T-helper 22 cell (primary cell): ENCODE measurements around the gene ACAT2.
A peak's percentile ranks its signal among the peaks of the same experiment; 100 is the strongest.
"Not testable (repeated sequence)": the region's sequence is repeated elsewhere in the genome, so short reads cannot be mapped to it uniquely, and the experiment has no call there.

ENCODE experiments used
- DNase-seq: peaks from one replicate; pipeline ENCODE4 v3.0.0-alpha.2; 2020; ENCODE audit warnings: low read depth

Gene ACAT2

DNA sequence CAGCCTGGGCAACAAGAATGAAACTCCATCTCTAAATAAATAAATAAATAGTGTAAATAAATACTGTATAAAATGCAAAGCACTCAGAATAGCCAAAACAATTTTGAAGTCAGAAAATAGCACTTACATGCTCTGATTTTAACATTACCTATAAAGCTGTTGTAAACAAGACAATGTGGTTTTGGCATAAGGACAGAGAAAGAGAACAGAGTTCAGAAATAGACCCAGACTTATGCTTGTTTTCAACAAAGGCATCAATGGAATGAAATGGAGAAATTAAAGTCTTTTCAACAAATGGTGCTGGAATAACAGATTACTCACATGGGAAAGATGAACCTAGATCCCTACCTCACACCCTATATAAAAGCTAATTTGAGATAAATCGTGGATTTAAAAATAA, 10.4 kb downstream of the ACAT2 start:
- no peak for DNase-seq

DNA sequence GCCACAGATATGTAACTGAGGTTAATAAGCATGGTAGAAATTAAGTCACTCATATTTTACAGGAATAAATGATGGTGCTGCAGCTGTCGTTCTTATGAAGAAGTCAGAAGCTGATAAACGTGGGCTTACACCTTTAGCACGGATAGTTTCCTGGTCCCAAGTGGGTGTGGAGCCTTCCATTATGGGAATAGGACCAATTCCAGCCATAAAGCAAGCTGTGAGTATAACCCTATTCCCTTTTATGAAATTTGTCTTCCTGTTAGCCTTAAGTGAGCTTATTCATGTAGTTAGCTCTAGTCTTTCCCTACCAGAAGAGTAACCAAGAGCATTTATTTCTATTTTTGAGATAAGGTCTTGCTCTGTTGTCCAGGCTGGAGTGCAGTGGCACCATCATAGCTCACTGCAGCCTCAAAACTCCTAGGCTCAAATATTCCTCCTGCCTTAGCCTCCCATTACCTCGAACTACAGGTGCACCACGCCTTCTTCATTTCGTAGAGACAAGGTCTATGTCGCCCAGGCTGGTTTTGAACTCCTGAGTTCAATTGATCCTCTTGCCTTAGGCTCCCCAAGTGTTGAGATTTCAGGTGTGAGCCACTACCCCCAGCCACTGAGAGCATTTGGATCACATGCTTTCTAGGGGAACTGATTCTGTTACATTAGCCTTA, 15.5 kb downstream of the ACAT2 start:
- DNase-seq, result no peak

DNA sequence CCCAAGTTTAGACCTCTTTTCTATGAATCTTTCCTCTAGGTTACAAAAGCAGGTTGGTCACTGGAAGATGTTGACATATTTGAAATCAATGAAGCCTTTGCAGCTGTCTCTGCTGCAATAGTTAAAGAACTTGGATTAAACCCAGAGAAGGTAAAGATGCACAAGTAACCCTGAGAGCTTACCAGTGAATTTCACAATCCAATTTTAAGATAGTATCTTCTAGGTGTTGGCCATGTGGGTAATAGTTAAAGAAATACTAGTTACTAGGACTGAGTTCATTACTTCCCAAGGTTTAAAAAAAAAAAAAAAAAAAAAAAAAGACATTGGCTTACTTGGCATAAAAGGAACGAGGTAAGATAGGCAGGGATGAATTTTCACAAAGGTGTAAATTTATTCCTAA, 16.3 kb downstream of the ACAT2 start:
- no peak for DNase-seq

DNA sequence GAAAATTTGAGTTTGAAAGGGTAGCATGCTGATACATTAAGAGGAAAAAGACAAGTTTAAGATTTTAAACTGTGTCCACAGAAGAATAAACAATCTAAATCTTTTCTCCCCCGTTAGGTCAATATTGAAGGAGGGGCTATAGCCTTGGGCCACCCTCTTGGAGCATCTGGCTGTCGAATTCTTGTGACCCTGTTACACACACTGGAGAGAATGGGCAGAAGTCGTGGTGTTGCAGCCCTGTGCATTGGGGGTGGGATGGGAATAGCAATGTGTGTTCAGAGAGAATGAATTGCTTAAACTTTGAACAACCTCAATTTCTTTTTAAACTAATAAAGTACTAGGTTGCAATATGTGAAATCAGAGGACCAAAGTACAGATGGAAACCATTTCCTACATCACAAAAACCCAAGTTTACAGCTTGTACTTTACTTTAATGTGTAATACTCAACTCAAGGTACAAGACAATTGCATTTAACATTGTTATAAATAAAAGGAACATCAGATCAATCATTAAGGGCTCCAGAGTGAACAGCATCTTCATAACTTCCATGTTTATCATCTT, 16.8 kb downstream of the ACAT2 start:
- no peak for DNase-seq

DNA sequence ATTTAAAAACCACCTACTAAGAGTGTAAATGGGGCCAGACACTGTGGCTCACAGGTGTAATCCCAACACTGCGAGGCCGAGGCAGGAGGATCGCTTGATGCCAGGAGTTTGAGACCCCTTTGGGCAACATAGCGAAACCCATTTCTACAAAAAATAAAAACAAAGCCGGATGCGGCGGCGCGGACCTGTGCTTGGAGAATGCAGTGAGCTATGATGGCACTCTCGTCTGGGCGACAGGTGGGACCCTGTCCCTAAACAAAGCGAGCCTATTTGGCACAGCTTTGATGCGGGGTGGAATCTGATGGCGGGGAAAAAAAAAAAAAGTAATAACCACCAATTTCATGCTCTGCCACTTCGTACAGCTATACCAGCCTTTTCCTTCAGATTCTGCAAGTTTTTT, 26.4 kb downstream of the ACAT2 start:
- DNase-seq, result no peak

- DNase-seq, result peak; percentile 9
Observed at GRCh38 chr6:159788753-159789376, 27.0 kb downstream of the ACAT2 start.

GRCh38 chr6:159789377-159790148, 27.7 kb downstream of the ACAT2 start, which contains the start of gene TCP1:
TSS of gene TCP1 (minus strand) at chr6:159789602. CDS start at chr6:159789468, 134 bp downstream.
- peak; percentile 99 for DNase-seq

DNA sequence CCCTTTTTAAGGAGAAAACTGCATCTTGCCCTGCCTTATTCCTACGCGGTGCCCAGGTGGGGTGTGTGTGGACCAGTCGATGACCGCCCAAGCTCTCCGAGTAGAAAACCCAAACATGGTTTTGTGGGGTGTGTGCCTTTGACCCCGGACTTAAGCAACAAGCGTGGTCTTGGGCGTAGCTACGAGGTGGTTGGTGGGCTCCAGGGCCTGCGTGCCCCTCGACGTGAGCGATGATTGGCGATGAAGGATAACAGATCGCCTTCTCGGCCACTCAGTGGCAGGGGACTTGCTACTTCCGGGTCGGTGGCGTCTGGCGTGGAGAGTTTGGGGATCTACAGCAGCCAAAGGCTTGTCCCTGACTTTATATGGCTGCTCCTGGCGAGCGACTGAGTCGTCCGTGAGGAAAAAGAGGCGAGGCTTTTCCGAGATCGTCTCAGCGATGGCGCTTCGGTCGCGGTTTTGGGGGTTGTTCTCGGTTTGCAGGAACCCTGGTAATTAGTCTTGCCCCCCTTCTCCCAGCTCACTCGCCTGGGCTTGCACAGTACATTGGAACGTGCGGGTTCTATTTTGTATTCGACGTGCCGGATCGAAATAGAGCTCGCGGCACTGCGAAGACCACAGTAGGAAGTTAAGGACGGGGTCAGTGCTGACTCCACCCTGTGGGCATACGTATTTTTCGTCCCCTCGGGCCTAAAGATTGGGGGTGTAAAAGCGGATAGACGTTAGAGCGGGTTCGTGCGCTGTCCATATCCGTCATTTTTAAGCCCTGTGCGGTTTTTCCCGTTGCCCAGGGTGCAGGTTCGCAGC, 28.5 kb downstream of the ACAT2 start, which contains the start of gene MRPL18:
TSS of gene MRPL18 (plus strand) at position 319 of the 807 bp plus-strand sequence. CDS start at position 440, 121 bp downstream.
- peak; percentile 88 for DNase-seq

DNA sequence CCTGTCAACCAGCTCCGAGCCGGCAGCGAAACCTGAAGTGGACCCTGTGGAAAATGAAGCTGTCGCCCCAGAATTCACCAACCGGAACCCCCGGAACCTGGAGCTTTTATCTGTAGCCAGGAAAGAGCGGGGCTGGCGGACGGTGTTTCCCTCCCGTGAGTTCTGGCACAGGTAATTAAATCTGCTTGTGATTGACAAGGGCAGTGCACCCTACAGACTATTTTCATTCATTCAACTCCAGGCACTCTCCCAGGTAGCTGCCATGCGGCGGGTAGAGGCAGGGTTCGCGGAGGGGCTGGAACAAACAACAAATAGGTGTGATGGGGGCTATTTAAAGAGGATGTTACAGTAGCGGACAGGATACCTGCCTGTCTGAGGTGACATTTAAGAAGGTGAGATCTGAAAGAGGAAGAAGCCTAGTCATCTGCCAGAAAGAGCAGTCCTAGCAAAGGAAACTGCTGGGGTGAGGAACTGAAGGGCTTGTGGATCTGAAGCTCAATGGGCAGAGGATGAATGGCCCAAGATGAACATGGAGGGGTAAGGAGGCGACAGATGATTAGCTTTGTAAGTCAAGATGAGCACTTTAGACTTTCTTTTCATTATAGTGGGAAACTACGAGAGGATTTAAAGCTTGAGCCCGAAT, 29.2 kb downstream of the ACAT2 start:
- no peak for DNase-seq

DNA sequence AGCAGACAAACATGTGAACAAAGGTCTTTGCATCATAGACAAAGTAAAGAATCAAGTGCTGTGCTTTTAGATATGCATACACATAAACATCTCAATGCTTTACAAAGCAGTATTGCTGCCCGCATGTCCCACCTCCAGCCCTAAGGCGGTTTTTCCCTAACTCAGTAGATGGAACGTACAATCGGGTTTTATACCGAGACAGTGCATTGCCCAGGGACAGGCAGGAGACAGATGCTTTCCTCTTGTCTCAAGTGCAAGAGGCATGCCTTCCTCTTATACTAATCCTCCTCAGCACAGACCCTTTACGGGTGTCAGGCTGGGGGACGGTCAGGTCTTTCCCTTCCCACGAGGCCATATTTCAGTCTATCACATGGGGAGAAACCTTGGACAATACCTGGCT, 33.1 kb downstream of the ACAT2 start:
- not testable (repeated sequence) for DNase-seq

GRCh38 chr6:159797554-159797953, 35.7 kb downstream of the ACAT2 start:
- no peak for DNase-seq

GRCh38 chr6:159800141-159800865, 38.5 kb downstream of the ACAT2 start, which contains the start of gene PNLDC1:
TSS of gene PNLDC1 (plus strand) at chr6:159800276. CDS start at chr6:159800308, 32 bp downstream.
- DNase-seq, result no peak

GRCh38 chr6:159801935-159802334, 40.1 kb downstream of the ACAT2 start:
- DNase-seq, result no peak

DNA sequence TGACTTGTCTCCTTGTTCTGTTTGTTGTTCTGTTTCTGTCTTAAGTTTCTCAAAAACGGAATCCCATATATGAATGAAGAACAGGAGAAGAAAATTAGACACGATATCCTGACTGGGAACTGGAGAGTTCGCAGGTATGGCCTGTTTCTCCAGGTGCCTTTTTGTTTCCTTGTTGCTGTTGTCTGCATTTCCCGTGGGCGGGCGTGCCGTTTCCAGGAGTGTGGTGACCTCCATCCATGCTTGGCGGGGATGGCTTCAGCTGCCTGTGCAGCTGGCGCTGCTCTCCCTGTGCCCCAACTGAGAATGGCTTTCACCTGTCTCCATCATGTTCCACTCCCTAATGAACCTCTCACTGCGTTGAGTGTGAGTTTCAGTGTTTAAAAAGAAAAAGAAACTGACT, 42.7 kb downstream of the ACAT2 start:
- DNase-seq, result no peak

DNA sequence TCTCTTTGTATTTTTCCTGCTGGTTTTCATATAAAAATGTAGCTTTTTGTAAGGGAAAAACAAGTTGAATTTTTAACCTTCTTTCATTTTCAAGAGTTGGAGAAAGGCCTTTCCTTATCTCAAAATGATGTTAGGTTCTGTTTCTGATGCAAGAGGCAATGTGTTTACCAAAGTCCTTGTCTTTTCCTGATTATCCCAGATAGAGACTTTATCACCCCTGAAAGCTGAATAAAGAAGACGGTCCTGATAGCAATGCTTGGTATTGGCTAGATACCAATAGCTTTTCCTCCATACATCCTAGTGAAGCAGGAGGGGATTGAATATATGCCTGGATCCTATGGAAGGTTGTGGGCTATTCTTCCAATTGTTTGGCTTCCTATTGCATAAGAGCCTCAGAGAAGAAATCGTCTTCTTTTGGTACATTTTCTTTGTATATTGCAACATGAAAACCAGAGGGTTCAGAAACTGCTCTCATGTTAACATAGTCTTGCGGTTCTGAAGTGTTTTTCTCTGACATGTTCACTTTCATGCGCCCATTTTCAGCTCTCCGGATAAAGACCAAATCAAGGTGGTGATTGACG, 43.7 kb downstream of the ACAT2 start:
- DNase-seq, result no peak

GRCh38 chr6:159806021-159806458, 44.2 kb downstream of the ACAT2 start:
- no peak for DNase-seq

DNA sequence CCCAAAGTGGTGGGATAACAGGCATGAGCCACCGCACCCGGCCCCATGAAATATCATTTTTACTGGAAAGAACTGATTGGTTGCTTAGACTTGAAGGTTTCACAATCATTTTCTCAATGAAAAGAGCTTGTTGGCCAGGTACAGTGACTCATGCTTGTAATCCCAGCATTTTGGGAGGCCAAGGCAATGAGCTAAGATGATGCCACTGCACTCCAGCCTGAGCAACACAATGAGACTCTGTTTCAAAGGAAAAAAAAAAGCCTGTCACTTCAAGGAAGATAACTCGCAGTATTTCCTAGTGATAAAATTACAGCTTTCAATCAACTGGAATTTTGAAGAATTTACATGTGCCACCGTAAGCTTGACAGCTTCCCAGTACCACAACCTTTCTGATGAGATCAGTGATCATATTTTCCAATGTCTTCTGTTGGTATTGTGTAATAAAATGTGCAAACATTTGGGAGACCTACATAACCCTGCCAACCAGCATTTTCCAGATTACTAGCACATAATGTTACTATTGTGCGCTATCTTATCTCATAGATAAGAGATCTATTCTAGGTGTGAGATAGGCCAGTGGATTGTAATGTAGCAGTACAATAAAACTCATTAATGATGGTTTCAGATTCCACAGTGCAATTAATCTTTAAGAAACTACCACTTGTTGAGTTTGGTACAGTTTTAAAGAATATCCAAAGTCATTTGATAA, 45.5 kb downstream of the ACAT2 start:
- no peak for DNase-seq

DNA sequence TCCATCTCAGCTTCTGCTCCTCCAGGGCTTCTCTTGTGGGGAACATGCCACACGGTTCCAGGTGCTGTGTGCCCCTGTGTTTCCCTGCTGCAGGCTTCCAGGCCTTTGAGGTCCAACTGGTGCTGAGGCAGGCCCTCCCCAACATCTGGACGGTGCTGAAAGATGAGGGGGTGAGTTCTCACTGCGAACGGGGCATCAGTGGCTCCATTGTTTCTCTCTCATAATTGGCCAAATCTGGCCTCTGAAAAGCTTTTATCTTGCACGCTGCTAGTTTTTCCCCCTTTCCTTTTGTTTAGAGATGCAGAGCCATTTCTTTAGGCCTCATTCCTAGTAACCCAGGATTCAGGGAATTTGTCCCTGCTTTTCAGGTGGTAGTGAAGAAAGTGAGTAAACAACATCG, 46.8 kb downstream of the ACAT2 start:
- DNase-seq, result no peak

GRCh38 chr6:159809149-159809548, 47.3 kb downstream of the ACAT2 start:
- DNase-seq, result no peak
